ENCODE results near the gene NEDD8.

NEDD8 gene

DNA sequence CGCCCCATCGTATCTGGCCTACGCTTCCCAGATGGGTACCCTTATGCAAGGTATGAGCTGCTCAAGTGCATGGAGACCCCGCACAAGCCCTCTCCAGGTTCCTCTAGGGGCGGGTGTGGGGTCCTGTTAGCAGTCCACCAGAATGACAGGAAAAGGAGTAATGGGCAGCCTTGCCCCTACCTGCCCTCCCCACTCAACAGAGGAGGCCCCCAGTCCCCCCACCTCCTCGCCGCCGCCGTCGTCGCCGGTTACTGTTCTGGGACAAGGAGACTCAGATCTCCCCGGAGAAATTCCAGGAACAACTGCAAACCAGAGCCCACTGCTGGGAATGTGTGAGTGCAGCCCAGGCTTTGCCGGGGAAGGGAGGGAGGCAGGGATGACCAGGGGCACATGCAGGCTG, 54.3 kb downstream of the NEDD8 start:
- no peak for TF ChIP-seq EZH2phosphoT487 (conservative IDR thresholded peaks at IDR 0.05; ENCODE audit: low read length)
- TF ChIP-seq, protein P1, sequence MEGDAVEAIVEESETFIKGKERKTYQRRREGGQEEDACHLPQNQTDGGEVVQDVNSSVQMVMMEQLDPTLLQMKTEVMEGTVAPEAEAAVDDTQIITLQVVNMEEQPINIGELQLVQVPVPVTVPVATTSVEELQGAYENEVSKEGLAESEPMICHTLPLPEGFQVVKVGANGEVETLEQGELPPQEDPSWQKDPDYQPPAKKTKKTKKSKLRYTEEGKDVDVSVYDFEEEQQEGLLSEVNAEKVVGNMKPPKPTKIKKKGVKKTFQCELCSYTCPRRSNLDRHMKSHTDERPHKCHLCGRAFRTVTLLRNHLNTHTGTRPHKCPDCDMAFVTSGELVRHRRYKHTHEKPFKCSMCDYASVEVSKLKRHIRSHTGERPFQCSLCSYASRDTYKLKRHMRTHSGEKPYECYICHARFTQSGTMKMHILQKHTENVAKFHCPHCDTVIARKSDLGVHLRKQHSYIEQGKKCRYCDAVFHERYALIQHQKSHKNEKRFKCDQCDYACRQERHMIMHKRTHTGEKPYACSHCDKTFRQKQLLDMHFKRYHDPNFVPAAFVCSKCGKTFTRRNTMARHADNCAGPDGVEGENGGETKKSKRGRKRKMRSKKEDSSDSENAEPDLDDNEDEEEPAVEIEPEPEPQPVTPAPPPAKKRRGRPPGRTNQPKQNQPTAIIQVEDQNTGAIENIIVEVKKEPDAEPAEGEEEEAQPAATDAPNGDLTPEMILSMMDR (IDR thresholded peaks at IDR 0.05; ENCODE audit: insufficient read depth, low read length, poor library complexity, severe bottlenecking), result no peak
- no peak overlapping the region for H3K27ac ChIP-seq (ENCODE audit: low read depth, low read length)
- H4K20me1 ChIP-seq (ENCODE audit: low read depth, low read length), result no peaks in the 10 kb centered on the region
- H3K4me2 ChIP-seq (ENCODE audit: low read depth, low read length, poor library complexity, severe bottlenecking), result no peak overlapping the region
- no peak overlapping the region for H3K9ac ChIP-seq (ENCODE audit: low read length)
- no peaks in the 10 kb centered on the region for H3K9me2 ChIP-seq (replicated peaks; ENCODE audit: insufficient read depth, low read length)
- no peaks in the 10 kb centered on the region for H3K79me2 ChIP-seq (ENCODE audit: insufficient read depth, low read length)
- H3K4me3 ChIP-seq (ENCODE audit: insufficient read depth, low read length, poor library complexity, severe bottlenecking), result no peak overlapping the region
- no peaks in the 10 kb centered on the region for H3K9me3 ChIP-seq (ENCODE audit: insufficient read depth, low read length)
- H3F3A ChIP-seq (ENCODE audit: insufficient read depth), result no peaks in the 10 kb centered on the region
- H3K36me3 ChIP-seq (ENCODE audit: low read length), result no peaks in the 10 kb centered on the region
- H2AFZ ChIP-seq (ENCODE audit: low read depth, low read length, severe bottlenecking), result no peak overlapping the region
- H3K27me3 ChIP-seq (ENCODE audit: low read length), result no peaks in the 10 kb centered on the region

- H3K4me2 ChIP-seq (ENCODE audit: low read depth, low read length, poor library complexity, severe bottlenecking), result no peak overlapping the region
- H3K9ac ChIP-seq (ENCODE audit: low read length), result no peak overlapping the region
- H4K20me1 ChIP-seq (ENCODE audit: low read depth, low read length), result no peaks in the 10 kb centered on the region
- H3K9me3 ChIP-seq (ENCODE audit: insufficient read depth, low read length), result no peaks in the 10 kb centered on the region
- no peaks in the 10 kb centered on the region for H3K79me2 ChIP-seq (ENCODE audit: insufficient read depth, low read length)
- H3F3A ChIP-seq (ENCODE audit: insufficient read depth), result no peaks in the 10 kb centered on the region
- H3K9me2 ChIP-seq (replicated peaks; ENCODE audit: insufficient read depth, low read length), result no peaks in the 10 kb centered on the region
- H3K27me3 ChIP-seq (ENCODE audit: low read length), result no peaks in the 10 kb centered on the region
- no peak overlapping the region for H2AFZ ChIP-seq (ENCODE audit: low read depth, low read length, severe bottlenecking)
- no peak overlapping the region for H3K4me3 ChIP-seq (ENCODE audit: insufficient read depth, low read length, poor library complexity, severe bottlenecking)
- H3K27ac ChIP-seq (ENCODE audit: low read depth, low read length), result no peak overlapping the region
- no peaks in the 10 kb centered on the region for H3K36me3 ChIP-seq (ENCODE audit: low read length)
- no peak for TF ChIP-seq EZH2phosphoT487 (conservative IDR thresholded peaks at IDR 0.05; ENCODE audit: low read length)
- TF ChIP-seq, protein P1 (IDR thresholded peaks at IDR 0.05; ENCODE audit: insufficient read depth, low read length, poor library complexity, severe bottlenecking), result no peak
Observed at GRCh38 chr14:24177041-24177825, 54.9 kb downstream of the NEDD8 start.

DNA sequence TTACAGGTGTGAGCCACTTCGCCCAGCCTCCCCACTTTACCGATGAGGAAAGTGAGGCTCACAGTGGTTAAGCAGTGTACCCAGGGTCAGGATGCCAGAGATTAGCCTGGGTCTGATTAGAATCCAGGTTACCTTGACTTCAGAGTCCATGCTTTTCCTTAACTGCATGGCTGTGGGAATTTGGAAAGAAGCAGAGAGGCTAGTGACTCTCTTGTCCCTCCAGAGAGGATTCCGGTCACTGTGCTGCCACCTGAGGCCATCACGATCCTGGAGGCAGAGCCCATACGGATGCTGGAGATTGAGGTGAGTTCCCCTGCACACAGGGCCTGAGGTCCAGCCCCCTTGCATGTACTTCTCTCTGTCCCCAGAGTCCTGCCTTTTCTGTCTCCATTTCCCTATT, 55.6 kb downstream of the NEDD8 start:
- no peak overlapping the region for H2AFZ ChIP-seq (ENCODE audit: low read depth, low read length, severe bottlenecking)
- no peak overlapping the region for H3K4me3 ChIP-seq (ENCODE audit: insufficient read depth, low read length, poor library complexity, severe bottlenecking)
- H3K4me2 ChIP-seq (ENCODE audit: low read depth, low read length, poor library complexity, severe bottlenecking), result no peak overlapping the region
- no peaks in the 10 kb centered on the region for H3K9me3 ChIP-seq (ENCODE audit: insufficient read depth, low read length)
- TF ChIP-seq EZH2phosphoT487 (conservative IDR thresholded peaks at IDR 0.05; ENCODE audit: low read length), result no peak
- TF ChIP-seq, protein P1 (IDR thresholded peaks at IDR 0.05; ENCODE audit: insufficient read depth, low read length, poor library complexity, severe bottlenecking), result no peak
- no peak overlapping the region for H3K9ac ChIP-seq (ENCODE audit: low read length)
- H3K27ac ChIP-seq (ENCODE audit: low read depth, low read length), result no peak overlapping the region
- no peaks in the 10 kb centered on the region for H3K27me3 ChIP-seq (ENCODE audit: low read length)
- no peaks in the 10 kb centered on the region for H3F3A ChIP-seq (ENCODE audit: insufficient read depth)
- no peaks in the 10 kb centered on the region for H4K20me1 ChIP-seq (ENCODE audit: low read depth, low read length)
- H3K9me2 ChIP-seq (replicated peaks; ENCODE audit: insufficient read depth, low read length), result no peaks in the 10 kb centered on the region
- no peaks in the 10 kb centered on the region for H3K36me3 ChIP-seq (ENCODE audit: low read length)
- no peaks in the 10 kb centered on the region for H3K79me2 ChIP-seq (ENCODE audit: insufficient read depth, low read length)

Data from SU-DHL-6 (cell line).